Vagina (tissue), 2 donors: ENCODE data around the gene PRRT1B. TPM values are rescaled to one million over a fixed set of nuclear protein-coding genes. Genes with fewer than 3 reads are reported as not detected.
A peak's percentile ranks its signal among the peaks of the same experiment; 100 is the strongest.

ENCODE experiments used
- DNase-seq, 2 donors: peaks; one replicate each; pipeline ENCODE4 v3.0.0-alpha.2; 2017; ENCODE audit errors: extremely low spot score in 2 of 2
- H3K27ac ChIP-seq: fragments of 200-600 bp; sonication (generic); one replicate; pipeline ENCODE4 v1.5.1; 2019
- H3K27me3 ChIP-seq: fragments of 200-600 bp; sonication (generic); one replicate; pipeline ENCODE4 v1.5.1; 2019
- H3K36me3 ChIP-seq, 2 donors: fragments of 200-600 bp; sonication (generic); one replicate each; pipeline ENCODE4 v1.5.1; 2017 to 2019
- H3K4me1 ChIP-seq: fragments of 200-600 bp; sonication (generic); one replicate; pipeline ENCODE4 v1.5.1; 2019
- H3K4me3 ChIP-seq, 2 donors: fragments of 200-600 bp; sonication (generic); 1 replicate in 1 of 2; 2 replicates in 1 of 2; pipeline ENCODE4 v1.5.1; 2016 to 2019
- H3K9me3 ChIP-seq: fragments of 200-600 bp; sonication (generic); one replicate; pipeline ENCODE4 v1.5.1; 2019
- POLR2A ChIP-seq, 2 donors: fragments of 450-650 bp; IDR thresholded peaks; one replicate each; pipeline ENCODE4 v1.6.1; 2017; ENCODE audit warnings: antibody characterized with exemption in 2 of 2, mild to moderate bottlenecking in 2 of 2, moderate library complexity in 2 of 2
- POLR2AphosphoS5 ChIP-seq, 2 donors: sonication (generic); formaldehyde crosslinking; IDR thresholded peaks; one replicate each; pipeline ENCODE4 v1.9.0; 2017; ENCODE audit warnings: antibody characterized with exemption in 2 of 2, mild to moderate bottlenecking in 2 of 2, low read depth in 1 of 2; ENCODE audit not compliant: insufficient read depth in 1 of 2
- intact Hi-C: fragments of 100-400 bp; cut with DNase I; formaldehyde crosslinking; loops from one replicate; pipeline ENCODE4 v1.15.1; 2023
- total RNA-seq: library from RNA; depleted of rRNA; stranded (reverse); fragments of >200 nt; gene quantifications from one replicate; pipeline ENCODE4 v1.2.3, GENCODE V29; 2016
- TF ChIP-seq, protein P1 (sequence below), 3 experiments: fragments of 450-650 bp in 2 of 3; fragments of 200-600 bp in 1 of 3; sonication (generic) in 1 of 3; IDR thresholded peaks; one replicate each; pipeline ENCODE4 v1.5.1; 2017 to 2019; ENCODE audit warnings: antibody characterized with exemption in 3 of 3, mild to moderate bottlenecking in 2 of 3, moderate library complexity in 2 of 3

Gene PRRT1B
- total RNA-seq, 1 donor from 2014 or later, result not detected

DNA sequence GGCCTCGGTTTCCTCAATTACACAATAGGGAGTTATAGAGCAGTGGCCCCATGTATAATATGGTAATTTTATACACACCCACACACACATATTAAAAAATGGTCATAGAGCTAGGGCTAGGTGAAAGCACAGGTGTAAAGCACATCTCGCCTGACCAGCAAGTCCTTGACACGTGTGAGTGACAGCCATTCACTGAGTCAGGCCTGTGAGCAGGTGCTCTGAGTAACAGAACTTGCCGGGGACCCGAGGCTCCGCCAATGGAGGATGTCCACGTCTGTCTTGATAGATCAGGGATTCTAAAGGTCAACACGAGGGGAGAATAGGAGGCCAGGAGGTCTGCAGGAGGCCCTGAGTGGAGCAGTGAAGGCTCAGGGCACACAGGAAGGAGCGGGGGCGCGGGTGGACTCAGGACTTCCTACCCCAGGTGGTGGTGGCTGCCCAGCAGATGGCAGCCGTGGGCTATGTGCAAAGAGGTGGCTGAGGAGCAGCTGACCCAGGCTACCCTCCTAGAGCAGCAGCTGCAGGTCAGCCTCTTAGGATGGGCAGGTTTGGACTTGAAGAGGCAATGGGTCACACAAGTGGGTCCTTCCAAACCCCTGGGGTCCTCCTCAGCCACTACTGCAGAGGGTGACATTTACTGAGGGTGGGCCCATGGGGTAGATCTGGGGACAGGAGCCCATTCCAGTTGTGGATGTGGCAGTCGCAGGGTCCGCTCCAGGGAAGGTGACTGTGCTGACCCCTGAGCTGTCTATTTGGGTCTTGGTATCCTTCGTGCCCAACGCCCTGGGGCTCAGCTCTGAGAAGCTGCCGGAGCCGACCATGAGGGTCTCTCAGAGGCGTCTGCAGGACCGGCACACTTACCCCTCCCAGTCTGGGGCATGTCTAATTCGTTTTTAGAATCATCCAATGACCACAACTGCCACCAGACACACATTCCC is 45.9 kb downstream of the PRRT1B start:
- Histone ChIP-seq H3K36me3 (peaks cover 0 to 60% of the 10 kb centered on the region in 2 donors), H3K9me3 (no peaks in the 10 kb centered on the region), H3K4me1 (no peaks in the 10 kb centered on the region), H3K4me3 (no peak overlapping the region), H3K27me3 (no peaks in the 10 kb centered on the region), H3K27ac (no peak overlapping the region)
- no peak for DNase-seq
- intact Hi-C loops, result loop anchor here (5.0 kb wide), 1 partner anchor 146 kb away; no protein-coding TSS in a partner anchor
- TF ChIP-seq POLR2AphosphoS5 (IDR thresholded peaks at IDR 0.05; ENCODE audit: insufficient read depth in 1 of 2, low read depth in 1 of 2) (peak; percentile 42 to 52), POLR2A (IDR thresholded peaks at IDR 0.05) (no peak)
- TF ChIP-seq, protein P1, sequence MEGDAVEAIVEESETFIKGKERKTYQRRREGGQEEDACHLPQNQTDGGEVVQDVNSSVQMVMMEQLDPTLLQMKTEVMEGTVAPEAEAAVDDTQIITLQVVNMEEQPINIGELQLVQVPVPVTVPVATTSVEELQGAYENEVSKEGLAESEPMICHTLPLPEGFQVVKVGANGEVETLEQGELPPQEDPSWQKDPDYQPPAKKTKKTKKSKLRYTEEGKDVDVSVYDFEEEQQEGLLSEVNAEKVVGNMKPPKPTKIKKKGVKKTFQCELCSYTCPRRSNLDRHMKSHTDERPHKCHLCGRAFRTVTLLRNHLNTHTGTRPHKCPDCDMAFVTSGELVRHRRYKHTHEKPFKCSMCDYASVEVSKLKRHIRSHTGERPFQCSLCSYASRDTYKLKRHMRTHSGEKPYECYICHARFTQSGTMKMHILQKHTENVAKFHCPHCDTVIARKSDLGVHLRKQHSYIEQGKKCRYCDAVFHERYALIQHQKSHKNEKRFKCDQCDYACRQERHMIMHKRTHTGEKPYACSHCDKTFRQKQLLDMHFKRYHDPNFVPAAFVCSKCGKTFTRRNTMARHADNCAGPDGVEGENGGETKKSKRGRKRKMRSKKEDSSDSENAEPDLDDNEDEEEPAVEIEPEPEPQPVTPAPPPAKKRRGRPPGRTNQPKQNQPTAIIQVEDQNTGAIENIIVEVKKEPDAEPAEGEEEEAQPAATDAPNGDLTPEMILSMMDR (IDR thresholded peaks at IDR 0.05), result peak; percentile 77 to 90 (median 82)

DNA sequence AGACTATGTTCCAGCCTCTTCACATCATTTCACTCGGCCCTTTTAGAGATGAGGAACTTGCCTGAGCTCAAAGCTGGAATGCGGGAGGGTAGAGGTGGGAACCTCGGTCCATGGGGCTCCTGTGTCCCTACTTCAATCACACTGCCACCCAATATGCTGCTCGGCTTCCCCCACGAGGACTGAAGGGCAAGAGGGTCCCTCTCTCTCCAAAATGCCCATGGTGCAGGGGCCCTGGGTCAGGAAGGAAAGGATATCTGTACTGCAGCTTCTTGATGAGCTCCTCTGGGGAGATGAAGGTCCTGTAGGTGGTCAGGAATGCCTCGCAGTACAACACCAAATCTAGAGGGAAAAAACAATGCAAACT is 46.5 kb downstream of the PRRT1B start:
- no peaks in the 10 kb centered on the region for H3K9me3 ChIP-seq
- no peak overlapping the region for H3K4me3 ChIP-seq
- DNase-seq, result no peak
- H3K27me3 ChIP-seq, result no peaks in the 10 kb centered on the region
- H3K27ac ChIP-seq, result no peak overlapping the region
- no peaks in the 10 kb centered on the region for H3K4me1 ChIP-seq
- TF ChIP-seq, protein P1 (IDR thresholded peaks at IDR 0.05), result no peak
- TF ChIP-seq POLR2AphosphoS5 (IDR thresholded peaks at IDR 0.05; ENCODE audit: insufficient read depth in 1 of 2, low read depth in 1 of 2) (no peak), POLR2A (IDR thresholded peaks at IDR 0.05) (no peak)
- peaks cover 0 to 65% of the 10 kb centered on the region in 2 donors for H3K36me3 ChIP-seq
- intact Hi-C loops, result loop anchor here (5.0 kb wide), 1 partner anchor 145 kb away; no protein-coding TSS in a partner anchor

DNA sequence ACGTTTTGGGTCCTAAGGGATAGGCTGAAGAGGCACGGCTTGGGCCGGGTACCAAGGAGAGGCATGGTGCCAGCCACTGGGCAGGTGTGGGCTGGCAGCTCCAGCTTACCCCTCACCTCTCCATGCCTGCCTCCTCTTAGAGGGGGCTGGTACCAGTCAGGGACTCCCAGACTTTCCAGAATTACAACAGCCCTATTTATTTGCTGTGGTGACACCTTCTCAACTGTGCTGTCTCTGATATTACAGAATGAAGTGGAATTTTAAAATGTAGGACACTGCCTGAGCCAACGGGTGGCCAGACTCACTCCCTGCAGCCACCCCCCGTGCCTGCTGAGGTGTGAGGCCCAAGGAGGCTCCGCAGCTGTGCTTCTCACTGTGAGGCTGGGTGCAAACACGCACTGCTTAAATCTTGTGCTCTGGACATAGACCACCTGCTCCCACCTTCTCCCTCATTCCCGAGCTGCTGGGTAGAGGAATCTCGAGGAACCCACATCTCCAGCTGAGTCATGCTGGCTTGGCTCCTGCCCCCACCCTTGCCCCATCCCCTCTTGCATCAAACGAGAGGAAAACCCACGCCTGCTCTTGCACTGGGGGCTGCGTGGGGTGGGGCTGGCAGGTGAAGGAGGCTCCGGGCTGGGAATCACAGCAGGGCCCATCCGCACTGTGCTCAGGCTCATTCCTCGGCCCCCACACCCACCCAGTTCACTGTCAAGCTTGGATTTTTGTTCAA is 47.9 kb downstream of the PRRT1B start:
- peaks cover 0 to 69% of the 10 kb centered on the region in 2 donors for H3K36me3 ChIP-seq
- H3K27ac ChIP-seq, result no peak overlapping the region
- intact Hi-C loops, result loop anchor here (5.0 kb wide), 1 partner anchor 144 kb away; no protein-coding TSS in a partner anchor
- no peaks in the 10 kb centered on the region for H3K4me1 ChIP-seq
- H3K4me3 ChIP-seq, result no peak overlapping the region
- no peak for DNase-seq
- TF ChIP-seq, protein P1 (IDR thresholded peaks at IDR 0.05), result no peak
- TF ChIP-seq POLR2AphosphoS5 (IDR thresholded peaks at IDR 0.05; ENCODE audit: insufficient read depth in 1 of 2, low read depth in 1 of 2) (no peak), POLR2A (IDR thresholded peaks at IDR 0.05) (no peak)
- no peaks in the 10 kb centered on the region for H3K27me3 ChIP-seq
- no peaks in the 10 kb centered on the region for H3K9me3 ChIP-seq

DNA sequence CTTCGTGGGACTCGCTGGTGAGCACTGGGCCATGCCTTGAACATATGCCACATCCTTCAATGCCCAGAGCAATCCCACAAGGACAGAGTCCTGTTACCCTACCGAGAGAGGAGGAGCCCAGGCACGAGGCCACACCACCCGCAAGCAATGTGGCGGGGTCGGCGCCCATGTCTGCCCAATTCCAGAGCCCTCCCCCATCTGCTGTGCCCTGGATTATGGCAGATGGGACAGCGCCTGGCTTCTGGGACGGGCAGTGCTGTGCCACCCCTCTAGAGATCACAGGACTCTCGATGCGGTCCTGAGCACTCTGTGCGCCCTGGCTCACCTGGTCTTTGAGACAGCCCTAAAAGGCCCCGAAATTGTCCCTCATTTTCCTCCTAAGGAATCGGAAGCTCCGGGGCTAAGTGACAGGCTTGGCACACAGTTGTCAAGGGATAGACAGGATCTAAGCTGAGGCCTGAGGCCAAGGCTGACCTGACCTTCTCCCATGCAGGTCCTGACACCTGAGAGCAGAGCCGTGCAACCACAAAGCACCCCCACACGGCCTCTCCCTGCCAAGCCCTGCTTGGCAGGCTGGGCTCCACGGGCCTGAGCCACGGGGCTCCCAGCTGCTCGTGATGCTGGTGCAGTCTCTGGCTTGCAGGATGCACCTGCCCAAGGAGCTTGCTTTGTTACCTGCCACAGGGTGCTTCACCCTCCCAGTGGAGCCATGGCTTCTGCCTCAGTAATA is 48.8 kb downstream of the PRRT1B start:
- no peak overlapping the region for H3K4me3 ChIP-seq
- no peaks in the 10 kb centered on the region for H3K9me3 ChIP-seq
- no peak for DNase-seq
- no peaks in the 10 kb centered on the region for H3K4me1 ChIP-seq
- intact Hi-C loops, result loop anchor here (5.0 kb wide), 1 partner anchor 143 kb away; no protein-coding TSS in a partner anchor
- H3K36me3 ChIP-seq, result peaks cover 0 to 61% of the 10 kb centered on the region in 2 donors
- TF ChIP-seq, protein P1 (IDR thresholded peaks at IDR 0.05), result no peak
- TF ChIP-seq POLR2A (IDR thresholded peaks at IDR 0.05), result no peak
- TF ChIP-seq POLR2AphosphoS5 (IDR thresholded peaks at IDR 0.05; ENCODE audit: insufficient read depth in 1 of 2, low read depth in 1 of 2), result no peak
- no peak overlapping the region for H3K27ac ChIP-seq
- no peaks in the 10 kb centered on the region for H3K27me3 ChIP-seq
